ENCODE measurements around the gene FAM89A.

The FAM89A gene

GRCh38 chr1:231021540-231022031 lies 18.5 kb downstream of the FAM89A start:
- no peaks in the 10 kb centered on the region for H3K9me3 ChIP-seq (ENCODE audit: control insufficient read depth, low read length)
- H3K79me2 ChIP-seq, result no peaks in the 10 kb centered on the region
- no peak overlapping the region for H3K4me2 ChIP-seq (ENCODE audit: low read length)
- no peak overlapping the region for H2AFZ ChIP-seq
- H3K4me3 ChIP-seq (ENCODE audit: low read depth, low read length), result no peak overlapping the region
- H3K27me3 ChIP-seq (ENCODE audit: control insufficient read depth, insufficient read depth, low read length), result no peaks in the 10 kb centered on the region
- H3K4me1 ChIP-seq, result no peaks in the 10 kb centered on the region
- no peak overlapping the region for H3K9ac ChIP-seq
- no peaks in the 10 kb centered on the region for H3K36me3 ChIP-seq (ENCODE audit: control insufficient read depth, insufficient read depth, low read length)
- H3K27ac ChIP-seq, result no peak overlapping the region
- no peak for TF ChIP-seq CTCF (IDR thresholded peaks at IDR 0.05)

- Histone ChIP-seq H3K79me2 (no peaks in the 10 kb centered on the region), H3K4me2 (ENCODE audit: low read length) (no peak overlapping the region), H3K36me3 (ENCODE audit: control insufficient read depth, insufficient read depth, low read length) (no peaks in the 10 kb centered on the region), H3K9me3 (ENCODE audit: control insufficient read depth, low read length) (no peaks in the 10 kb centered on the region), H3K4me1 (no peaks in the 10 kb centered on the region), H2AFZ (no peak overlapping the region), H3K4me3 (ENCODE audit: low read depth, low read length) (no peak overlapping the region), H3K9ac (no peak overlapping the region), H3K27me3 (ENCODE audit: control insufficient read depth, insufficient read depth, low read length) (no peaks in the 10 kb centered on the region), H3K27ac (no peak overlapping the region)
- TF ChIP-seq CTCF (IDR thresholded peaks at IDR 0.05), result no peak
Measured at GRCh38 chr1:231020816-231021215, 19.2 kb downstream of the FAM89A start.

- H3K36me3 ChIP-seq (ENCODE audit: control insufficient read depth, insufficient read depth, low read length), result no peaks in the 10 kb centered on the region
- no peaks in the 10 kb centered on the region for H3K9me3 ChIP-seq (ENCODE audit: control insufficient read depth, low read length)
- H3K27me3 ChIP-seq (ENCODE audit: control insufficient read depth, insufficient read depth, low read length), result no peaks in the 10 kb centered on the region
- no peak overlapping the region for H2AFZ ChIP-seq
- no peak overlapping the region for H3K9ac ChIP-seq
- no peaks in the 10 kb centered on the region for H3K4me1 ChIP-seq
- H3K79me2 ChIP-seq, result no peaks in the 10 kb centered on the region
- H3K27ac ChIP-seq, result no peak overlapping the region
- H3K4me2 ChIP-seq (ENCODE audit: low read length), result no peak overlapping the region
- no peak overlapping the region for H3K4me3 ChIP-seq (ENCODE audit: low read depth, low read length)
- no peak for TF ChIP-seq CTCF (IDR thresholded peaks at IDR 0.05)
Measured at GRCh38 chr1:231020139-231020601, 19.9 kb downstream of the FAM89A start.

GRCh38 chr1:231019711-231020110 lies 20.3 kb downstream of the FAM89A start:
- Histone ChIP-seq H3K79me2 (no peaks in the 10 kb centered on the region), H3K36me3 (ENCODE audit: control insufficient read depth, insufficient read depth, low read length) (no peaks in the 10 kb centered on the region), H3K4me3 (ENCODE audit: low read depth, low read length) (no peak overlapping the region), H3K4me1 (no peaks in the 10 kb centered on the region), H3K9me3 (ENCODE audit: control insufficient read depth, low read length) (no peaks in the 10 kb centered on the region), H2AFZ (no peak overlapping the region), H3K9ac (no peak overlapping the region), H3K27ac (no peak overlapping the region), H3K4me2 (ENCODE audit: low read length) (no peak overlapping the region), H3K27me3 (ENCODE audit: control insufficient read depth, insufficient read depth, low read length) (no peaks in the 10 kb centered on the region)
- no peak for TF ChIP-seq CTCF (IDR thresholded peaks at IDR 0.05)

- TF ChIP-seq CTCF (IDR thresholded peaks at IDR 0.05), result no peak
- Histone ChIP-seq H3K27ac (no peak overlapping the region), H3K4me2 (ENCODE audit: low read length) (no peak overlapping the region)
Measured at GRCh38 chr1:231016966-231017365, 23.1 kb downstream of the FAM89A start.

More at GRCh38 chr1:231016966-231017365, 23.1 kb downstream of the FAM89A start:
- H3K4me3 ChIP-seq (ENCODE audit: low read depth, low read length), result no peak overlapping the region
- H3K27me3 ChIP-seq (ENCODE audit: control insufficient read depth, insufficient read depth, low read length), result no peaks in the 10 kb centered on the region
- no peak overlapping the region for H2AFZ ChIP-seq
- H3K4me1 ChIP-seq, result no peaks in the 10 kb centered on the region
- H3K9me3 ChIP-seq (ENCODE audit: control insufficient read depth, low read length), result no peaks in the 10 kb centered on the region
- no peaks in the 10 kb centered on the region for H3K36me3 ChIP-seq (ENCODE audit: control insufficient read depth, insufficient read depth, low read length)
- H3K9ac ChIP-seq, result no peak overlapping the region
- no peaks in the 10 kb centered on the region for H3K79me2 ChIP-seq

All from parathyroid adenoma (tissue), 2 donors.